Glutamatergic neuron (in vitro differentiated cells): ENCODE results near the gene ZCCHC10. TPM values are rescaled to one million over a fixed set of nuclear protein-coding genes. Genes with fewer than 3 reads are reported as not detected.
"Not testable (repeated sequence)": the region's sequence is repeated elsewhere in the genome, so short reads cannot be mapped to it uniquely, and the experiment has no call there.

Source experiments
- DNase-seq: peaks from one replicate; pipeline ENCODE4 v3.0.0; 2022
- H3K27ac Mint-ChIP-seq: one replicate; pipeline ENCODE4 v1.8.0; 2020; ENCODE audit warnings: mild to moderate bottlenecking, mixed read lengths, inconsistent platforms; ENCODE audit not compliant: unreplicated experiment
- H3K27me3 Mint-ChIP-seq: one replicate; pipeline ENCODE4 v1.8.0; 2020; ENCODE audit warnings: mild to moderate bottlenecking, moderate library complexity, mixed read lengths, inconsistent platforms; ENCODE audit not compliant: unreplicated experiment
- H3K36me3 Mint-ChIP-seq: one replicate; pipeline ENCODE4 v1.8.0; 2020; ENCODE audit warnings: mild to moderate bottlenecking, mixed read lengths, inconsistent platforms; ENCODE audit not compliant: unreplicated experiment
- H3K4me1 Mint-ChIP-seq: one replicate; pipeline ENCODE4 v1.8.0; 2020; ENCODE audit warnings: mild to moderate bottlenecking, low read depth, mixed read lengths, inconsistent platforms; ENCODE audit not compliant: unreplicated experiment
- H3K4me3 Mint-ChIP-seq: one replicate; pipeline ENCODE4 v1.8.0; 2020; ENCODE audit warnings: mild to moderate bottlenecking, mixed read lengths, inconsistent platforms; ENCODE audit not compliant: unreplicated experiment
- H3K9me3 Mint-ChIP-seq: one replicate; pipeline ENCODE4 v1.8.0; 2020; ENCODE audit warnings: mild to moderate bottlenecking, moderate library complexity, mixed read lengths, inconsistent platforms; ENCODE audit not compliant: unreplicated experiment
- CTCF ChIP-seq: fragments of 200-600 bp; sonication (generic); IDR thresholded peaks from one replicate; pipeline ENCODE4 v1.5.0; 2021; ENCODE audit not compliant: partially characterized antibody, unreplicated experiment
- total RNA-seq: library from RNA; stranded (reverse); fragmentation: NEBNext Ultra II Directional; extraction: Animal tissue kit (Norgen Biotek cat#: 25700); gene quantifications from one replicate; pipeline ENCODE4 v1.2.1, GENCODE V29; 2021; ENCODE audit not compliant: unreplicated experiment

The ZCCHC10 gene
- total RNA-seq, 1 donor from 2014 or later, result 26.1 TPM

GRCh38 chr5:132979367-132979940 lies 46.9 kb downstream of the ZCCHC10 start:
- H3K27ac Mint-ChIP-seq, result no peak overlapping the region
- no peaks in the 10 kb centered on the region for H3K4me1 Mint-ChIP-seq

GRCh38 chr5:132976852-132977251 lies 49.5 kb downstream of the ZCCHC10 start:
- no peak for DNase-seq
- peaks cover 9% of the 10 kb centered on the region for H3K36me3 Mint-ChIP-seq
- H3K27me3 Mint-ChIP-seq, result peaks cover 5% of the 10 kb centered on the region
- H3K4me1 Mint-ChIP-seq, result no peaks in the 10 kb centered on the region
- H3K27ac Mint-ChIP-seq, result no peak overlapping the region
- H3K9me3 Mint-ChIP-seq, result peaks cover 5% of the 10 kb centered on the region
- H3K4me3 Mint-ChIP-seq, result no peak overlapping the region
- TF ChIP-seq CTCF, result no peak

More at GRCh38 chr5:132979367-132979940, 46.9 kb downstream of the ZCCHC10 start:
- Mint-ChIP-seq H3K27me3 (peaks cover 4% of the 10 kb centered on the region), H3K36me3 (peaks cover 10% of the 10 kb centered on the region), H3K9me3 (peaks cover 5% of the 10 kb centered on the region), H3K4me3 (no peak overlapping the region)
- TF ChIP-seq CTCF, result no peak
- DNase-seq, result no peak

DNA sequence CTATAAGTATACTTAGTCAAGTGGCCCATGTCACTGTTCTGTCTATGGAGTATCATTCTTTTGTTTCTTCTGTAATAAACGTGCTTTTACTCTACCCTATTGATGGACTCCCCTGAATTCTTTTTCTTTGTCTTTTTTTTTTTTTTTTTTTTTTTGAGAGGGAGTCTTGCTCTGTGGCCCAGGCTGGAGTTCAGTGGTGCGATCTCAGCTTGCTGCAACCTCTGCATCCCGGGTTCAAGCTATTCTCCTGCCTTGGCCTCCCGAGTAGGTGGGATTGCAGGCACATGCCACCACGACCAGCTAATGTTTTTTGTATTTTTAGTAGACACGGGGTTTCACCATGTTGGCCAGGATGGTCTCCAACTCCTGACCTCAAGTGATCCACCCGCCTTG lies 53.9 kb downstream of the ZCCHC10 start:
- H3K36me3 Mint-ChIP-seq, H3K4me1 Mint-ChIP-seq, H3K27ac Mint-ChIP-seq, H3K4me3 Mint-ChIP-seq, H3K27me3 Mint-ChIP-seq, DNase-seq, H3K9me3 Mint-ChIP-seq: not testable (repeated sequence)

GRCh38 chr5:132971483-132972435 lies 54.6 kb downstream of the ZCCHC10 start:
- no peak for DNase-seq
- no peak overlapping the region for H3K4me3 Mint-ChIP-seq
- H3K9me3 Mint-ChIP-seq, result no peaks in the 10 kb centered on the region
- no peaks in the 10 kb centered on the region for H3K4me1 Mint-ChIP-seq
- H3K36me3 Mint-ChIP-seq, result peaks cover 1% of the 10 kb centered on the region
- H3K27ac Mint-ChIP-seq, result no peak overlapping the region
- peaks cover 3% of the 10 kb centered on the region for H3K27me3 Mint-ChIP-seq
- TF ChIP-seq CTCF, result no peak

DNA sequence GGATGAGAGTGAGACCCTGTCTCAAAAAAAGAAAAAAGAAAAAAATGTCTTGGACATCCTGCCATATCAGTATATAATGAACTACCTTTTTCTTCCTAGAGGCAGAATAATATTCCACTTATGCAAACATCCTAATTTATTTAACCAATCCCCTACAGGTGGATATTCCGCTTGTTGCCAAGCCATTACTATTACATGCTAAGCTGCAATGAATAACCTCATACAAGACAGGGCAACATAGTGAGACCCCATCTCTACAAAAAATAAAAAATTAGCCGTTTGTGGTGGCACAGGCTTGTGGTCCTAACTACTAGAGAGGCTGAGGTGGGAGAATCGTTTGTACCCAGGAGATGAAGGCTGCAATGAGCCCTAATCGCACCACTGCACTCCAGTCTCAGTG lies 61.2 kb downstream of the ZCCHC10 start:
- Mint-ChIP-seq H3K4me1 (peaks cover 3% of the 10 kb centered on the region), H3K9me3 (peaks cover 14% of the 10 kb centered on the region), H3K27me3 (peaks cover 11% of the 10 kb centered on the region), H3K36me3 (no peaks in the 10 kb centered on the region), H3K4me3 (no peak overlapping the region), H3K27ac (no peak overlapping the region)
- no peak for TF ChIP-seq CTCF
- DNase-seq, result no peak
